Measurements from ENCODE around the gene YARS1.
"Not testable (repeated sequence)": the region's sequence is repeated elsewhere in the genome, so short reads cannot be mapped to it uniquely, and the experiment has no call there.

The YARS1 gene

DNA sequence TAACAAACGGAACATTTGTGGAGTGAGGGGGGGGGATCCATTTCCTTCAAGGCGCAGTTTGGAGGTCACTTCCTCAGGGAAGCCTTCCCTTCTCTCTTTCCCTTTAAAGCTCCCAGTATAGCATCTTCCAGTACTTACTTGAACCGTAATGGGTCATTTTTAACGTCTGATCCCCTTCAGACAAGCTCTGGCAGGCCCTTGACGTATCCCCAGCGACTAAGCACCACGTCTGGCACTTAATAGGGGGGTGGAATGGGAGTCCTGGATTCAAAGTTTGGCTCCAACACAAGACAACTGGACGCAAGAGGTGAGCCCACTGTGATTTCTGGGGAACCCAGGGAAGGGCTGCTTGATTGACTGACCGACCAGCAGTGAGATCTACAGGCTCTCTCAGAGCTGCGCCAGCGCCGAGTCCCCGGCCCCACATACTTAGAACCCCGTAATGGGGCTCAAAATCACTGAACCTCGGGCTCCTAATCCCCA lies 441 bp downstream of the YARS1 start:
- no peak for DNase-seq

DNA sequence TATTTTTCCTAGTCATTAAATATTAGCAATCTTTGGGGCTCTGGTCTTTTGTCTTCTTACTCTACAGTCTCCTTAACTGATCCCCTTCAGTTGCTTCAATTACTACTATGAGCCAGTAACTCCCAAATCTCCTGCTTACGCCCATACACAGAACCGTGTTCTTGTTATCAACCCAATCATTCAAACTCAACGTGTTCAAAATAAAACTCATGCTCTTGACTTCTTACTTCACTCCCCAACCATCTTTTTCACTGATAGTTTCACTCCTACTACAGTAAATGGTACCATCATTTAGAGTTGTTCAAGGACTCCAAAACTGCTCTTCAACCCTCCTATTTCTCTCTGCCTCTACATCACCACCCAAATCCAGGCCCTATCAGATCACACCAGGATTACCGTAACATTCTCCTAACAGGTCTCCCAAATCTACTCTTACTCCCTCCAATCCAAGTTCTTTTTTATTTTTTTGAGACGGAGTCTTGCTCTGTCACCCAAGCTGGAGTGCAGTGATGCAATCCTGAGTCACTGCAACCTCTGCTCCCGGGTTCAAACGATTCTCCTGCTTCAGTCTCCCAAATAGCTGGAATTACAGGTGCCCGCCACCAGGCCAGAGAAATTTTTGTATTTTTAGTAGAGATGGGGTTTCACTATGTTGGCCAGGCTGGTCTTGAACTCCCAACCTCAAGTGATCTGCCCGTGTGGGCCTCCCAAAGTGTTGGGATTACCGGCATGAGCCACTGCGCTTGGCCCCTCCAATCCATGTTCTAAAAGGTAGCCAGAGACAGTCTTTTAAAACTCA lies 3.0 kb downstream of the YARS1 start:
- no peak for DNase-seq

DNA sequence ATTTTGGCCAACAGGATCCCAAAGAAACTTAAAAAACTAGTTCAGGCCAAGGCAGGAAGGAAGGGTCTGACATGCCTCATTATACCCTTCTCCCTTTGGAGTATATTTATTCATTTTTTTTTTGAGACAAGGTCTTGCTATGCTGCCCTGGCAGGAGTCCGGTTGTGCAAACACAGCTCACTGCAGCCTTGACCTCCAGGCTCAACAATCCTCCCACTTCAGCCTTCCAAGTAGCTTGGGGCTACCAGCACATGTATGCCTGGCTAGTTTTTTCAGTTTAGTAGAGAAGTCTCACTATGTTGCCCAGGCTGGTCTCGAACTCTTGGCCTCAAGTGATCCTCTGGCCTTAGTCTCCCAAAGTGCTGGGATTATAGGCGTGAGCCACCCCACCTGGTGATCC lies 5.2 kb downstream of the YARS1 start:
- no peak for DNase-seq

DNA sequence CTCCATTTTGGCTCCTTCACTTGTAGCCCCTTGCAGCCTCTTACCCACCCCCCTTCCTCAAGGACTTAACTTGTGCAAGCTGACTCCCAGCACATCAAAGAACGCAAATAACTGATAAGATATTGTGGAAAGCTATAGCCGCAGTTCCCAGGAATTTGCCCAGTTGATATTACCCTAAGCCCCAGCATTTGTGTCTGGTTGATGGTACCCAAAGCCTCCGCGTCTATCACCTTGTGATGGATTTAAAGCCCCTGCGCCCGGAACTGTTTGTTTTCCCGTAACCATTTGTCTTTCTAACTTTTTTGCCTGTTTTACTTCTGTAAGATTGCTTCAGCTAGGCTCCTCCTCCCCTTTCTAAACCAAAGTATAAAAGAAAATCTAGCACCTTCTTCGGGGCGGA lies 5.9 kb downstream of the YARS1 start:
- DNase-seq = no peak

DNA sequence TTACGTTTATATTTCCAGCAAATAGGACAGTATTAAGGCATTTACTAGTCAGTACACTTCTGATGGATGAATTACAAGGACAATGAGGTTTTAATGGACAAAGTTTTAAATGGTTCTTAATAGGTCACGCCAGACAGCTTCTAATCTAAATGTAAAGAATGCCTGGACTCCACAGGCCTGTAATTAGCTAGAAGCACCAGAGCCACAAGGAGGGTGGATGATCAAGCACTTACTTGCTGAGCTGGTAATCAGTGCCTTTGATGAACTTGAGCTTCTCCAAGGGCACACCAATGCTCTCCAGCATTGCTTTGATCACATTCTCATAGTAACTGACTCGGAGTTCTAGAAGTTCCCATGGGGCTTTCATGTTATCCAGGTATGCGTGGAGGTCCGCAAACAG lies 6.8 kb downstream of the YARS1 start:
- DNase-seq = no peak

DNA sequence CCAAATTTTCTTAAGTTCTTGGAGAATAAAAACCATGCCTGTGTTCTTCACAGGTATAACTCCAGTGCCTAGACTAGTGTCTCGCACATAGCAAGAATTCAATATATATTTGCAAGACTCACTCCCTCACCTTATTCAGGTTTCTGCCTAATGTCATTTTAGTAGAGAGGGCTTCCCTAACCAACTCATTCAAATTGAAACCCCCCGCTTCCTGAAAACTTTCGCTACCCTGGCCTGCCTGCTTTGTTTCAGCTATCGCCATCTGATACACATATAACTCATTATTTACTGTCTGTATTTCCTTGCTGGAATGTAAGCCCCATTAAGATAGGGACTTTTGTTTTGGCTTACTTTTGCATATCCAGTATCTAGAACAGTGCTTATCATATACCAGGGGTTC lies 8.6 kb downstream of the YARS1 start:
- no peak for DNase-seq

DNA sequence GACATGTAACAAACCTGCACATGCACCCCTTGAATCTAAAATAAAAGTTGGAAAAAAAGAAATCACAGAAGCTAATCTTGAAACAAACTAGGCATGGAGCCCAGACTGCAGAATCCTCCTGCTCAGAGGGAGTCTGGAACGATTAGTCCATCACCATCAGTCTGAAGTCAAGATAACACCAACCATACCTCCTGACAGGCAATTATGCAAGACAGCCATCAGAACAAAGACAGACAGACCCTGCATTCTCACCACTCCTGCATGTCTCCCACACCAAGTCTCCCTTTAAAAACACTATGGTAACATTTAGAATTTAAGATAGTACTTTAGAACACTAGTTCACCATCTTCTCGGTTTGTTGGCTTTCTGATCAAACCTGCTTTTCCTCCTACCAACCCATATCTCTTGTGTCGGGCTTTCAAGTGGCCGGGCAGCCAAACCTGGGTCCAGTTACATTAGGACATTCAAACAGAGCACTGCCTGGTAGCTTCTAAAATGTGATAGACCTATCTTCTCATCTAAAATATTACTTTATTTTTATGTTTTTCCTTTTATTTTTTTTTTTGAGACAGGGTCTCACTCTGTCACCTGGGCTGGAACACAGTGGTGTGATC lies 10.1 kb downstream of the YARS1 start:
- DNase-seq = no peak

DNA sequence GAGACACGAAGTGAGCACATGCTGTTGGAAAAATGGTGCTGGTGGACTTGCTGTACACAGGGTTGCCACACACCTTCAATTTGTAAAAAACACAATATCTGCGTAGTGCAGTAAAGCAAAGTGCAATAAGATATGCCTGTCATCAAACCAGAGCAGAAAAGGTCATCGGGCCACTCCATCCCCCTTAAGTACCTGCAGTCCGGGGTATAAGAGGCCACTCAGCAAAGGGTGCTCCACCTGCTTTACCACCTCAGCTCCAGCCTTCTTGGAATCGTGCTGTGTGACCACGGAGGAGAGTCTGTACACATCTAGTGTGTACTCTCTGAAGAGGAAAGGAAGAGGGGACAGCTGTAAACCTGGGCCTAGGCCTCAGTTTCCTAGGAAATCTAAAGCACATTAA lies 10.9 kb downstream of the YARS1 start:
- no peak for DNase-seq

DNA sequence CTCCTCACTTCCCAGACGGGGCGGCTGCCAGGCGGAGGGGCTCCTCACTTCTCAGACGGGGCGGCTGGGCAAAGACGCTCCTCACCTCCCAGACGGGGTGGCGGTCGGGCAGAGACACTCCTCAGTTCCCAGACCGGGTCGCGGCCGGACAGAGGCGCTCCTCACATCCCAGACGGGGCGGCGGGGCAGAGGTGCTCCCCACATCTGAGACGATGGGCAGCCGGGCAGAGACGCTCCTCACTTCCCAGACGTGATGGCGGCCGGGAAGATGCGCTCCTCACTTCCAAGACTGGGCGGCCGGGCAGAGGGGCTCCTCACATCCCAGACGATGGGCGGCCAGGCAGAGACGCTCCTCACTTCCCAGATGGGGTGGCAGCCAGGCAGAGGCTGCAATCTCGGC lies 12.7 kb downstream of the YARS1 start:
- not testable (repeated sequence) for DNase-seq

DNA sequence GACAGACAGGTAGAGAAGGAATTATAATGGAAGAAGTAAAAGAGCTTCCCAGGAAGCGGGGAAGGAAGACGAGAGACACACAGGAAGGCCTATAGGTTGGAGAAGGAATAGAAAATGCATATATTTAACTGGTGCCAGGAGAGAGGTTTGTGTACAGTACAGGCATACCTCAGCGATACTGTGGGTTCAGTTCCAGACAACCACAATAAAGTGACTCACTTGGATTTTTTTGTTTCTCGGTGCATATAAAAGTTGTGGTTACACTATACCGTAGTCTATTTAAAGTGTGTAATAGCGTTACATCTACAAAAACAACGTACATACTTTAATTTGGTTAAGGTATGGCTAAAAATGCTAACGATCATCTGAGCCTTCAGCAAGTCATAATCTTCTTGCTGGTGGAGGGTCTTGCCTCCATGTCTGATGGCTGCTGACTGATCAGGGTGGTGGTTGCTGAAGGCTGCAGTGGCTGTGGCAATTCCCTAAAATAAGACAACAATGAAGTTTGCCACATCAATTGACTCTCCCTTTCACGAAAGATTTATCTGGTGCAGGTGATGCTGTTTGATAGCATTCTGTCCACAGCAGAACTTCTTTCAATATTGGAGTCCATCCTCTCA lies 16.0 kb downstream of the YARS1 start:
- DNase-seq = no peak

DNA sequence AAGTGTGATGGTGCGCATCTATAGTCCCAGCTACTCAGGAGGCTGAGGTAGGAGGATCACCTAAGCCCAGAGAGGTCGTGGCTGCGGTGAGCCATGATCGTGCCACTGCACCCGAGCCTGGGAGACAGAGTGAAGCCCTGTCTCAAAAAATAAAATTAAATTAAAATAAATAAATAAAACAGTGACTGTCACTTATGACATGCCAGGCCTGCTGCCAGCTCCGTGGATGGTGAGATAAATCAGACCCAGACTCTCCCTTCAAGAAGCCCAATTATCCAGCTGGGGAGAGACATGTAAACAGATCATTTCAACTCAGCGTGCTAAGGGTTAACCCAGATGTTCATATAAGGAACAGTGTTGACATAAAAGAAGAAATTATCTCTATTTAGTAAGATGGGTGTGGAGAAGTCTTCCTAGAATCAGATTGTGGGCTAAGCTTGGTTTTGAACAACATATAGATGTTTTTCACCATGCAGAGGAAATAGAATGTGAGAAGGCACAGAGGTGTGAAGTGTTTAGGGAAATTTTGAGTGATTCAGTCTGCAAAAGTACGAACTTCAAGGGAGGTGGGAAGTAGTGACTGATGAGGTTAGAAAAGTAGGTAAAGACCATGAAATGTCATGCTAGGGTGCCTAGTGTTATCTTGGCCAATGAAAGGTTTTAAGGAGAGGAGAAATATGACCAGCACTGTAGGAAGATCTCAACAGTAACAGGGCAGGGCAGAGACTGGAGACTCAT lies 18.3 kb downstream of the YARS1 start:
- DNase-seq = no peak

DNA sequence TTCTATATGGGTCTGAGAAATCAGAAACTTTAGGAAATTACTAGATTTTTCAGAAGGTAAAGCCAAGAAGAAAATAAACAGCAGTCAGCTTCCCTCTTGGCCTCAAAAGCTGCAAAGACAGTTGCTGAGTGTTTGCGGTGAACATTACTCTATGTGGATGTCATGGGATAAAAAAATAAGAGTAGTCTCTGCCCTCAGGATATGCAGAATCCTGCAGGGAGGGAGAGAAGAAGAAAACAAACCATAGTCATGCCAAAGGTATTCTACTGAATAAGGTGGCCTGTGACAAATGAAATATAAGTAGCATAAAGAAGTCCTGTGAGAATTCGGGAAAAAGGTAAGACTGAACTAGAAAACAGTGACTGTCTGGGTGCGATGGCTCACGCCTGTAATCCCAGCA lies 19.0 kb downstream of the YARS1 start:
- DNase-seq = no peak

DNA sequence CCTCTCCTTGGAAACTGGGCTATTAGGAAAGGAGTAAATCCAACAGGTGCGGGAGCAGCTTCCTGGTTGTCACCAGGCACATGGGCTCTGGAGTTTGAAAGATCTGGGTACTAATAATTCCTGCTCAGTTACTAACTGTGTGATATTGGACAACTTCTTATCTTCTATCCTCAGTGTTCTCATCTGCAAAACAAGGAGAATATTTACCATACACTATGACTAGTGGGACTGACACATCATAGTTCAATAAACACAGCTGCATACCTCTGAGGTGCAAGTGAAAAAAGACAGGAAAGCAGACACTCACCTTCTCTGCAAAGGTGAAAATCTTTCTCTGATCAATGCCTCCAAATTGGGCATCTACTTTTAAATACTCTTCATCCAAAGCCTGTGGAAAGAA lies 19.7 kb downstream of the YARS1 start:
- no peak for DNase-seq

DNA sequence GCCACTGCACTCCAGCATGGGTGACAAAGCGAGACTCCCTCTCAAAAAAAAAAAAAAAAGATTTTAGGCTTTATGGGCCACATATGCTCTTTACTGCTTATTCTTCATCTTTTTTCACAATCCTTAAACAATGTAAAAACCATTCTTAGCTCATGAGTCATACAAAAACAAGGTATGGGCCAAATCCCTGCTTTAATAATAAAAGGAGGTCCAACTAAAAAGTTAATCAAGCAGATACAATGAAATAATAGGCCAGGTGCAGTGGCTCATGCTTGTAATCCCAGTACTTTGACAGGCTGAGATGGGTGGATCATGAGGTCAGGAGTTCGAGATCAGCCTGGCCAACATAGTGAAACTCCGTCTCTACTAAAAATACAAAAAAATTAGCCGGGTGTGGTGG lies 21.4 kb downstream of the YARS1 start:
- not testable (repeated sequence) for DNase-seq

DNA sequence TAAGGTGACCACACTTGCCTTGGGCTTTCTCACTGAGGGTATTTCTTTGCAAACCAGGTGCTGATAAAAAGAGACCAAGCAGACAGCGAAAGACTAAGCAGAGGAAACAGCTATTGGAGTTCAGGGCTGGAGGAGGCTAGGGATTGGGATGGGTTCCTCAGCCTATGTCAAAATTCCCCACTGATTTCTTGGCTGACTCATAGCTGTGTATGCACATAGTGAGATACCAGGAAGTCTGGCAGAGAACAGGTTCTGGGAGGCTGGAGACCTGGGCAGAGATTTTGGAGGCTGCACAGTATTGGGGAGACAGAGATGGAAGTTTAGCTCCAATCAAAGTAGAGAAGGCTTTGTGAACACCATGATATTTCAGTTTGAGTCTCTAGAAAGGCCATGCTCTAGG lies 25.3 kb downstream of the YARS1 start:
- no peak for DNase-seq

DNA sequence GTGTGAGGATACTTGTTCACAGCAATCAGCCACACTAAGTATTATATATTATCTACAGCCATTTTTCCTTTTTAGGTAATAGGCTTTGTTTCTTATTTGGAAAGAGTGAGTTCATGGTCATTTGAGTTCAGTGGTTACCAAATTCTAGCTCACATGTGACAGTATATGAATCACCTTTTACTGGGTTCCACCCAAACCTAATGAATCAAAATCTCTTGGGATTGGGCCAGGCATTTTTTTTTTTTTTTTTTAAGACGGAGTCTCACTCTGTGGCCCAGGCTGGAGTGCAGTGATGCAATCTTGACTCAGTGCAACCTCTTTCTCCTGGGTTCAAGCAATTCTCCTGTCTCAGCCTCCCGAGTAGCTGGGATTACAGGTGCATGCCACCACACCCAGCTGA lies 27.8 kb downstream of the YARS1 start:
- DNase-seq = not testable (repeated sequence)

DNA sequence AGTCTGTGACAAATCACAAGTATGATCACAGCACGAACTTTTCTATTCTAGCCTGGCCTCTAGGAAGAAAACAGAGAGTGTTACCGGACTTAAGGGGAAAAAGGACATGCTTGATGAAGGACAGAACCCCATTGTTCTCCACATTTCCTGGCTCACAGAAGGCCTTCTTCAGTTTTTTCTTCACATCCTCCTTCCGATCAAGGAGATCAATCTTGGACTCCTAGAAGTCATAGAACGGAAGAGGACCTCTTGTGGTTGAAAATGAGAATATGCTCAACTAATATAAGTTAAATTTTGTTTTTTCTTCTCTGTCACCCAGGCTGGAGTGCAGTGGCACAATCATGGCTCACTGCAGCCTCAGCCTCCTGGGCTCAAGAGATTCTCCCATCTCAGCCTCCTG lies 30.3 kb downstream of the YARS1 start:
- DNase-seq = no peak

DNA sequence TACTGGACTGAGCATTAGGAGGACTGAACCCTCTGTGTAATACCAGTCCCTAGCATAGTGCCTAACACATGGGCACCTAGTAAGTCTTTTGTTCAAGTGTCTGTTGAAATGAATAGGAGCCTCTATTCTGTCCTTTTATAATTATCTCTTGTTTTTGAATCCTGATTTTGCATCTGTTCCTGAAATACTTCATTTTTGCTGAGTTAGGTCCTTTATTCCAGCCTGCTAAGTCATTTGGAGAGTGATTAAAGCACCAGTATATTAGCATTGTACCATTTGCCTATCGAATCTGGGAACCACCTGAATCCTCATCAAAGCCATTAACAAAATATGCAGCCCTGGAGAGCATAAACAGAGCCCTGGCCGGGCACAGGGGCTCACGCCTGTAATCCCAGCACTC lies 32.3 kb downstream of the YARS1 start:
- DNase-seq = no peak

DNA sequence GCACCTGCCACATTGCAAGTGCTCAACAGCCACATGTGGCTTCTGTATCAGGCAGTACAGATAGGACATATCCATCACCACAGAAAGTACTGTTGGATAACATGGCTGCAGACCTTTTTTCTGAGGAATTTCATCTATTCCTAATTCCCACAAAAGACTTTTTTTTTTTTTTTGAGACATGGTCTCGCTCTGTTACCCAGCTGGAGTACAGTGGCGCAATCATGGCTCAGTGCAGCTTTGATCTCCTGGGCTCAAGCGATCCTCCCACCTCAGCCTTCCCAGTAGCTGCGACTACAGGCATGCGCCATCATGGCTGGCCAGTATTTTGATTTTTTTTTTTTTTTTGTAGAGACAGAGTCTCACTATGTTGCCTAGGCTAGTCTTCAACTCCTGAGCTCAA lies 33.3 kb downstream of the YARS1 start:
- no peak for DNase-seq

DNA sequence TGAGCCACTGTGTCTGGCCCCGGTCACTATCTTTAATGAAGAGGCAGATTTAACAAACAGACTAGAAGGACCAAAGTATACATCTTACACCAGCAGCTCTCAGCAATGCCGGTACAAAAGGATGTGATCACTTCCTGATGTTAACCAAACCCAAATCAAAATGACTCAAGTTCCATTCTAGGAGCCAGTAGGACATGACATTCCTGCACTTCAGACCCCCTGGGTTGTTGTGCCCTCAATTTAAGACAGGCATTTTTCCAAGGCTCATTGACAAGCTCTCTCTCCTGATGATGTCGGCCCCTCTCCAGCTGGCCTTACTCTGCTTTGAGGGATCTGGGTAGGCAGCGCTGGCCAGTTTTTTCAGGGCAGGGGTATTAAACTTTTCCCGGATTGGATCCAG lies 35.1 kb downstream of the YARS1 start:
- DNase-seq = no peak

DNA sequence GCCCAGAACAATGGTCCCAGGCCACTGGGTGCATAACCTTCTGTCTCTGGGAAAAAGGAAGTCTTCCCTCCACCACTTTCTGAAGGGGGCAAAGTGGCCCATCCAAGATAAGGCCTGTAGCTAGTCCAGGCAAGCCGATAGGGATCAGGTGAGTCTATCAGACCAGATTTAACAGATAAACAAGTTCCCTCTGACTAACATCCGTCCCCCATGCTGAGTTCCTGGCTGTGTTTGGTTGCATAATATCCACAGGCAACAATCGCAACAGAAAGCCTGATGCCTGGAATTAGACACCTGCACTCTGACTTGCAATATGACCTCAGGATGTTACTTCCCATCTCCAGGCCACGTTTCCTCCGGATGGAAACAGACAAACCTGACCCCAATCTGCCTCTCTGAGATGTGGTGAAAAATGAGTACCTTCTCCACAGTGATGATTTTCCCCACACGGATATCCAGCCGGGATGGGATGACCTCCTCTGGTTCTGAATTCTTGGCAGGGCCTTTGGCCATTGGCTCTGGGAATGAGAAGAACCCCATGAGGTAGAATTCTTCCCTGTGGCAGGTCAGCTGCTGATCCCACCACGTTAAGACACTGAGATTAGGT lies 36.4 kb downstream of the YARS1 start:
- DNase-seq = no peak

DNA sequence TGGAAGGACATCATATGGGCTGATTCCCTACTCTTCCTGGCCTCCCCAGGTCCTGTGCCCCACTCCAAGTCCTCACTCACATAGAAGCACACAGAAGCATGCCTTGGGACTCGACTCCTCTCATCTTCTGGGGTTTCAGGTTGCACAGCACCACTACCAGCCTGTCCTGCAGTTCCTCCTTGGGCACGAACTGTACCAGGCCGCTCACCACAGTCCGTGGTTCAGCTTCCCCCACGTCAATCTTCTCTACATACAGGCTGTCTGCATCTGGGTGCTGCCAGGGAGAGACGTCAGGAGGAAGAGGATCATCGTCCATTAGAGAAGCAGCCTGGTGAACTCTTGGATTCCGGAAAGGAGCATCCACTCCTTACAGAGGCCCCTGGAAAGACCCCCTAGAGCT lies 37.2 kb downstream of the YARS1 start:
- DNase-seq = no peak

DNA sequence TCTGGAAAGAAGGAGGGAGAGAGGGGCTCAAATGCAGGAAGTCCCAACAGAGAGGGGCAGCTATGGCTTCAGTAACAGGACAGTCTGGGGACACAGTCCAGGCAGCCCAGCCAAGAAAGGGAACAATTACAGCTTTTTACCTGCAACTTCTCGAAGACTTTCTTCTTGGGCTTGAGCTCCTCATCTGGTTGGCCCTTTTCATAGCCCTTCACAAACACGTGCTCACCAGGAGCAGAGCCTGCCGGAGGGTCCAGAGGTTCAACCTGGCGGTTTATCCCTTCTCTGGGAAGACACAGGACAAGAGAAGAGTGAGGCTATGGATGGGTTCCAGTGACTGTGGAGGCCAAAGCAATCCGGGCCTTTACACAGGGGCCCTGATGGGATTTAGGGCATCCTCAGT lies 37.9 kb downstream of the YARS1 start:
- no peak for DNase-seq
